Measurements from ENCODE around the gene SLC30A7. TPM values are rescaled to one million over a fixed set of nuclear protein-coding genes. Genes with fewer than 3 reads are reported as not detected.
"Not testable (repeated sequence)": the region's sequence is repeated elsewhere in the genome, so short reads cannot be mapped to it uniquely, and the experiment has no call there.

SLC30A7 gene
- total RNA-seq, 1 donor from 2014 or later: 31.3 TPM

DNA sequence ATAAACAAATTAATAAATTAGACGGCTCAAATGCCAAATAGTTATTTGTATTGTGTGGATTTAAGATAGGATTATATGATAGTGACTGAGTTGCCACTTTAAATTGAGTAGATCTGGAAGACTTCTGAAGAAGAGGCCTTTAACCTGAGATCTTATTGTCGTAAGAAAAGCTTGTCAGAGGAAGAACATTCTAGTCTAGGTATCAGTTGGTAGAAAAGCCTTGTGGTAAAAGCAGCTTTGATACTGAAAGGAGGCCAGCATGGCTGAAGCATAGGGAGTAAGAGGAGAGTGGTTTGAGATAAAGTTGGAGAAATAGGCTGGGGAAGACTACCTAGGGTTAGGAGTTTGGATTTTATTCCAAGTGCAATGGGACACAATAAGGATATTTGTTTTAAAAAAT lies 29.1 kb downstream of the SLC30A7 start:
- no peak for TF ChIP-seq CTCF (IDR thresholded peaks at IDR 0.05; ENCODE audit: insufficient read depth, low read length, severe bottlenecking)
- no peaks in the 10 kb centered on the region for H3K27me3 ChIP-seq (ENCODE audit: control insufficient read depth, insufficient read depth, low read length)
- DNase-seq (ENCODE audit: low read depth): no peak
- peaks cover 2% of the 10 kb centered on the region for H3K36me3 ChIP-seq (ENCODE audit: control insufficient read depth, insufficient read depth, low read length)
- no peak overlapping the region for H3K4me3 ChIP-seq (ENCODE audit: low read depth, low read length)
- FAIRE-seq: no peak

DNA sequence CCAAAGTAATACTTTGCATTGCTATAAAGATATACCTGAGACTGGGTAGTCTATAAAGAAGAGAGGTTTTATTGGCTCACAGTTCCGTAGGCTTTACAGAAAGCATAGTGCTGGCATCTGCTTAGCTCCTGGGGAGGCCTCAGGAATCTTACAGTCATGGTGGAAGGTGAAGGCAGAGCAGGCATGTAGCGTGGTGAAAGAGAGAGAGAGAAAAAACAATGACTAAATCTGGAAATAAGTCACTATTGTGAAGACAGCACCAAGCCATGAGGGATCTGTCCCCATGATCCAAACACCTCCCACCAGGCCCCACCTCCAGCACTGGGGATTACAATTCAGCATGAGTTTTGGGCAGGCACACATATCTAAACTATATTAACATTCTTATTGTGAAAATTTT lies 30.4 kb downstream of the SLC30A7 start:
- H3K27me3 ChIP-seq (ENCODE audit: control insufficient read depth, insufficient read depth, low read length): no peaks in the 10 kb centered on the region
- H3K36me3 ChIP-seq (ENCODE audit: control insufficient read depth, insufficient read depth, low read length): peaks cover 2% of the 10 kb centered on the region
- no peak for TF ChIP-seq CTCF (IDR thresholded peaks at IDR 0.05; ENCODE audit: insufficient read depth, low read length, severe bottlenecking)
- H3K4me3 ChIP-seq (ENCODE audit: low read depth, low read length): no peak overlapping the region
- DNase-seq (ENCODE audit: low read depth): no peak
- FAIRE-seq: no peak

DNA sequence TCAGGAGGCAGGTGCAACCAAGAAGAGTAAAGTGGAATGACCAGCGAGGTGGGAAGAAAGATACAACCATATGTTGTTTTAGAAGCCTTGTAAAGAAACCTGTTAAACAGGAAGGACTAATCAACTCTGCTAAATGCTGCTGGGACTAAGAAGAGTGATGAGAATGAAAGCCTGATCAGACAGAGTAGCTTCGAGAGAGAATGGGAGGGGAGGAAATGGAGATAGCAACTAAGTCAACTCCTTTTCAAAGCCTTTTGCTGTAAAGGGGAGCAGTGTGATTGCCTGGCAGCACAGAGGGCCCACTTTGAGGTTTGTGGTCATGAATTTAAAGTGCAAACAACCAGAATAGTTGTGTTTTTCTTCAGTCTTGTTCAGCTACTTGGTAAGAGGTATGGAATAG lies 31.4 kb downstream of the SLC30A7 start:
- DNase-seq (ENCODE audit: low read depth) (no peak), FAIRE-seq (no peak)
- H3K36me3 ChIP-seq (ENCODE audit: control insufficient read depth, insufficient read depth, low read length): peaks cover 2% of the 10 kb centered on the region
- TF ChIP-seq CTCF (IDR thresholded peaks at IDR 0.05; ENCODE audit: insufficient read depth, low read length, severe bottlenecking): no peak
- no peaks in the 10 kb centered on the region for H3K27me3 ChIP-seq (ENCODE audit: control insufficient read depth, insufficient read depth, low read length)
- no peak overlapping the region for H3K4me3 ChIP-seq (ENCODE audit: low read depth, low read length)

GRCh38 chr1:100928128-100928527 lies 32.2 kb downstream of the SLC30A7 start:
- H3K36me3 ChIP-seq (ENCODE audit: control insufficient read depth, insufficient read depth, low read length): peaks cover 2% of the 10 kb centered on the region
- no peak for FAIRE-seq

GRCh38 chr1:100930494-100930893 lies 34.6 kb downstream of the SLC30A7 start:
- FAIRE-seq (no peak), DNase-seq (ENCODE audit: low read depth) (no peak)
- Histone ChIP-seq H3K36me3 (ENCODE audit: control insufficient read depth, insufficient read depth, low read length) (peaks cover 2% of the 10 kb centered on the region), H3K4me3 (ENCODE audit: low read depth, low read length) (no peak overlapping the region), H3K27me3 (ENCODE audit: control insufficient read depth, insufficient read depth, low read length) (no peaks in the 10 kb centered on the region)
- TF ChIP-seq CTCF (IDR thresholded peaks at IDR 0.05; ENCODE audit: insufficient read depth, low read length, severe bottlenecking): no peak

More at GRCh38 chr1:100928128-100928527, 32.2 kb downstream of the SLC30A7 start:
- Histone ChIP-seq H3K27me3 (ENCODE audit: control insufficient read depth, insufficient read depth, low read length) (no peaks in the 10 kb centered on the region), H3K4me3 (ENCODE audit: low read depth, low read length) (no peak overlapping the region)
- no peak for TF ChIP-seq CTCF (IDR thresholded peaks at IDR 0.05; ENCODE audit: insufficient read depth, low read length, severe bottlenecking)
- DNase-seq (ENCODE audit: low read depth): no peak

DNA sequence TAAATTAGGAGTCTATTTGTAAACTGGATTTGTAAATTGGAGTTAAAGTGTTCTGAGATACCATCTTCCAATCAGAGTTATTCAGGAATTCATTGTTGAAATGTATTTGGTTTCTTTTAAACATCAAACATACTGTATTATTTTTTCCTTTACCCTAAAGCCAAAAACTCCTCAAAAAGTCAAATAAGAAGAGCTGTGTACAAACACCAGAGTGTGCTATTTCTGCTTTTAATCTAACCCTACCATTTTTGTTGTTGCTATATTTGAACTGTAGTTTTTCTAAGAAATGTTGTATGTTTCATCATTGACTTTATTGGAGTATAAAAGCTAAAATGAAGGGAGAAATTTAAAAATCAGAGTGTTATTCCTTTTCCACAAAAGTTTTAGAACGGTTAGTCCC lies 35.8 kb downstream of the SLC30A7 start:
- Histone ChIP-seq H3K36me3 (ENCODE audit: control insufficient read depth, insufficient read depth, low read length) (no peaks in the 10 kb centered on the region), H3K27me3 (ENCODE audit: control insufficient read depth, insufficient read depth, low read length) (no peaks in the 10 kb centered on the region), H3K4me3 (ENCODE audit: low read depth, low read length) (no peak overlapping the region)
- TF ChIP-seq CTCF (IDR thresholded peaks at IDR 0.05; ENCODE audit: insufficient read depth, low read length, severe bottlenecking): no peak
- FAIRE-seq (no peak), DNase-seq (ENCODE audit: low read depth) (no peak)

GRCh38 chr1:100933555-100933954 lies 37.7 kb downstream of the SLC30A7 start:
- FAIRE-seq; H3K4me3 ChIP-seq (ENCODE audit: low read depth, low read length); H3K27me3 ChIP-seq (ENCODE audit: control insufficient read depth, insufficient read depth, low read length); H3K36me3 ChIP-seq (ENCODE audit: control insufficient read depth, insufficient read depth, low read length); DNase-seq (ENCODE audit: low read depth): not testable (repeated sequence)

Measured in bronchial epithelial cell (primary cell).